ENCODE data around the gene NT5C. TPM values are rescaled to one million over a fixed set of nuclear protein-coding genes. Genes with fewer than 3 reads are reported as not detected.

The NT5C gene
- total and polyA plus RNA-seq, 9 donors, result 38.3 to 55.6 (median 44.0) TPM

GRCh38 chr17:75109046-75109406, 22.5 kb downstream of the NT5C start:
- WGBS (ENCODE audit: insufficient coverage), result 4% methylated on average over 21 of the region's 22 CpGs
- Histone ChIP-seq H3K27ac (ENCODE audit: low read length) (no peak overlapping the region), H3K9me3 (replicated peaks; ENCODE audit: control insufficient read depth, low read depth, low read length) (no peaks in the 10 kb centered on the region)

GRCh38 chr17:75108193-75108592, 23.3 kb downstream of the NT5C start:
- H3K4me3 ChIP-seq (ENCODE audit: low read length), result no peak overlapping the region
- H3K36me3 ChIP-seq (ENCODE audit: control insufficient read depth, insufficient read depth, low read length), result peaks cover 13% of the 10 kb centered on the region
- peaks cover 7% of the 10 kb centered on the region for H3K27me3 ChIP-seq (ENCODE audit: control insufficient read depth, insufficient read depth, low read length)
- 43% methylated on average over 1 of the region's 2 CpGs for WGBS (ENCODE audit: insufficient coverage)
- H3K27ac ChIP-seq (ENCODE audit: low read length), result no peak overlapping the region
- no peaks in the 10 kb centered on the region for H3K9me3 ChIP-seq (replicated peaks; ENCODE audit: control insufficient read depth, low read depth, low read length)
- peaks cover 18% of the 10 kb centered on the region for H3K4me1 ChIP-seq (ENCODE audit: control insufficient read depth, insufficient read depth, low read length)
- no peak for DNase-seq

More at GRCh38 chr17:75109046-75109406, 22.5 kb downstream of the NT5C start:
- no peak for DNase-seq
- peak overlapping the region; percentile 84 for H3K4me3 ChIP-seq (ENCODE audit: low read length)
- H3K4me1 ChIP-seq (ENCODE audit: control insufficient read depth, insufficient read depth, low read length), result peaks cover 23% of the 10 kb centered on the region
- H3K27me3 ChIP-seq (ENCODE audit: control insufficient read depth, insufficient read depth, low read length), result peaks cover 7% of the 10 kb centered on the region
- H3K36me3 ChIP-seq (ENCODE audit: control insufficient read depth, insufficient read depth, low read length), result peaks cover 8% of the 10 kb centered on the region

GRCh38 chr17:75105126-75106080, 26.1 kb downstream of the NT5C start:
- Histone ChIP-seq H3K9me3 (replicated peaks; ENCODE audit: control insufficient read depth, low read depth, low read length) (no peaks in the 10 kb centered on the region), H3K27ac (ENCODE audit: low read length) (no peak overlapping the region), H3K4me3 (ENCODE audit: low read length) (no peak overlapping the region), H3K27me3 (ENCODE audit: control insufficient read depth, insufficient read depth, low read length) (peaks cover 7% of the 10 kb centered on the region), H3K36me3 (ENCODE audit: control insufficient read depth, insufficient read depth, low read length) (peaks cover 17% of the 10 kb centered on the region), H3K4me1 (ENCODE audit: control insufficient read depth, insufficient read depth, low read length) (peaks cover 10% of the 10 kb centered on the region)
- no peak for DNase-seq
- WGBS (ENCODE audit: insufficient coverage), result 56% methylated on average over 11 of the region's 20 CpGs

GRCh38 chr17:75103601-75104554, 27.7 kb downstream of the NT5C start:
- peaks cover under 1% of the 10 kb centered on the region for H3K4me1 ChIP-seq (ENCODE audit: control insufficient read depth, insufficient read depth, low read length)
- DNase-seq, result no peak
- H3K27me3 ChIP-seq (ENCODE audit: control insufficient read depth, insufficient read depth, low read length), result peaks cover 5% of the 10 kb centered on the region
- H3K9me3 ChIP-seq (replicated peaks; ENCODE audit: control insufficient read depth, low read depth, low read length), result no peaks in the 10 kb centered on the region
- WGBS (ENCODE audit: insufficient coverage), result 86% methylated on average over 10 of the region's 14 CpGs
- no peak overlapping the region for H3K27ac ChIP-seq (ENCODE audit: low read length)
- peaks cover 26% of the 10 kb centered on the region for H3K36me3 ChIP-seq (ENCODE audit: control insufficient read depth, insufficient read depth, low read length)
- H3K4me3 ChIP-seq (ENCODE audit: low read length), result no peak overlapping the region

GRCh38 chr17:75102385-75102821, 29.1 kb downstream of the NT5C start:
- H3K27me3 ChIP-seq (ENCODE audit: control insufficient read depth, insufficient read depth, low read length), result no peaks in the 10 kb centered on the region
- H3K27ac ChIP-seq (ENCODE audit: low read length), result no peak overlapping the region
- 64% methylated on average over 8 of the region's 12 CpGs for WGBS (ENCODE audit: insufficient coverage)
- no peaks in the 10 kb centered on the region for H3K4me1 ChIP-seq (ENCODE audit: control insufficient read depth, insufficient read depth, low read length)
- DNase-seq, result peak; percentile 53
- H3K36me3 ChIP-seq (ENCODE audit: control insufficient read depth, insufficient read depth, low read length), result peaks cover 29% of the 10 kb centered on the region
- no peaks in the 10 kb centered on the region for H3K9me3 ChIP-seq (replicated peaks; ENCODE audit: control insufficient read depth, low read depth, low read length)
- no peak overlapping the region for H3K4me3 ChIP-seq (ENCODE audit: low read length)

GRCh38 chr17:75099881-75100595, 31.5 kb downstream of the NT5C start:
- no peaks in the 10 kb centered on the region for H3K27me3 ChIP-seq (ENCODE audit: control insufficient read depth, insufficient read depth, low read length)
- no peak overlapping the region for H3K27ac ChIP-seq (ENCODE audit: low read length)
- H3K4me1 ChIP-seq (ENCODE audit: control insufficient read depth, insufficient read depth, low read length), result no peaks in the 10 kb centered on the region
- H3K9me3 ChIP-seq (replicated peaks; ENCODE audit: control insufficient read depth, low read depth, low read length), result no peaks in the 10 kb centered on the region
- peaks cover 25% of the 10 kb centered on the region for H3K36me3 ChIP-seq (ENCODE audit: control insufficient read depth, insufficient read depth, low read length)
- DNase-seq, result no peak
- no peak overlapping the region for H3K4me3 ChIP-seq (ENCODE audit: low read length)
- WGBS (ENCODE audit: insufficient coverage), result 96% methylated on average over 29 of the region's 31 CpGs

- Histone ChIP-seq H3K4me1 (ENCODE audit: control insufficient read depth, insufficient read depth, low read length) (no peaks in the 10 kb centered on the region), H3K27ac (ENCODE audit: low read length) (no peak overlapping the region), H3K27me3 (ENCODE audit: control insufficient read depth, insufficient read depth, low read length) (no peaks in the 10 kb centered on the region), H3K9me3 (replicated peaks; ENCODE audit: control insufficient read depth, low read depth, low read length) (no peaks in the 10 kb centered on the region), H3K36me3 (ENCODE audit: control insufficient read depth, insufficient read depth, low read length) (peaks cover 19% of the 10 kb centered on the region), H3K4me3 (ENCODE audit: low read length) (no peak overlapping the region)
- 84% methylated on average over 7 of the region's 7 CpGs for WGBS (ENCODE audit: insufficient coverage)
- DNase-seq, result no peak
These were observed 32.7 kb downstream of the NT5C start for GRCh38 chr17:75098861-75099260.

- Histone ChIP-seq H3K9me3 (replicated peaks; ENCODE audit: control insufficient read depth, low read depth, low read length) (no peaks in the 10 kb centered on the region), H3K27me3 (ENCODE audit: control insufficient read depth, insufficient read depth, low read length) (no peaks in the 10 kb centered on the region), H3K4me3 (ENCODE audit: low read length) (no peak overlapping the region), H3K27ac (ENCODE audit: low read length) (no peak overlapping the region), H3K36me3 (ENCODE audit: control insufficient read depth, insufficient read depth, low read length) (peaks cover 18% of the 10 kb centered on the region), H3K4me1 (ENCODE audit: control insufficient read depth, insufficient read depth, low read length) (peaks cover 5% of the 10 kb centered on the region)
- no peak for DNase-seq
- 96% methylated on average over 7 of the region's 7 CpGs for WGBS (ENCODE audit: insufficient coverage)
These were observed 33.7 kb downstream of the NT5C start for GRCh38 chr17:75097865-75098264.

- no peaks in the 10 kb centered on the region for H3K9me3 ChIP-seq (replicated peaks; ENCODE audit: control insufficient read depth, low read depth, low read length)
- H3K36me3 ChIP-seq (ENCODE audit: control insufficient read depth, insufficient read depth, low read length), result peaks cover 18% of the 10 kb centered on the region
- 77% methylated on average over 4 of the region's 14 CpGs for WGBS (ENCODE audit: insufficient coverage)
- H3K4me1 ChIP-seq (ENCODE audit: control insufficient read depth, insufficient read depth, low read length), result peaks cover 12% of the 10 kb centered on the region
- no peaks in the 10 kb centered on the region for H3K27me3 ChIP-seq (ENCODE audit: control insufficient read depth, insufficient read depth, low read length)
- H3K27ac ChIP-seq (ENCODE audit: low read length), result no peak overlapping the region
- no peak overlapping the region for H3K4me3 ChIP-seq (ENCODE audit: low read length)
- peak; percentile 73 for DNase-seq
These were observed 35.4 kb downstream of the NT5C start for GRCh38 chr17:75096082-75096625.

Data from muscle of leg (tissue), 11 donors.